Thyroid gland (tissue), 4 donors: Measurements from ENCODE around the gene REN.

Experiments
- POLR2A ChIP-seq, 2 donors: fragments of 450-650 bp; IDR thresholded peaks; one replicate each; pipeline ENCODE4 v1.6.1; 2017; ENCODE audit warnings: antibody characterized with exemption in 2 of 2, mild to moderate bottlenecking in 2 of 2, moderate library complexity in 1 of 2
- TF ChIP-seq, protein P1 (sequence below), 6 experiments: fragments of 200-600 bp in 3 of 6; fragments of 450-650 bp in 3 of 6; sonication (generic) in 3 of 6; IDR thresholded peaks; one replicate each; pipeline ENCODE4 v1.5.1; 2016 to 2019; ENCODE audit warnings: antibody characterized with exemption in 6 of 6, mild to moderate bottlenecking in 2 of 6, inconsistent platforms in 1 of 6, moderate library complexity in 1 of 6

DNA sequence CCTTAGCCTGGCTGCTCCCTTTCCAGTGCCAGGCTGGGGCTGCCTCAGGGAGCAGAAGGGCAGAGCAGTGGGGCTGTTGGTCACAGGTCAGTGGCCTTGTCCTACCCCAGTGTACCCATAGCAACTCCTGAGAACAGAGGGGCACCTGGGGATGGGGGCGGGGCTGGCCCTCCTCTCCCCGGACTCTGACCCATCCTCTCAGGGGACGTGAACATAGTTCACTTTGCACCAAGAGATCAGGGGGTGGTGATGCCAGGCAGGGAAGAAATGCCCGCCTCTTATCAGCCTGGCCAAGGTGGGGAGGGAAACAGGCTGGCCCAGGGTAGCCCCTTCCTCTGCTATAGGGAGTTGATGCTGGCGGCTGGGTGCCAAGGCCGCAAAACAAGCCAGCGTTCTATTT, 19.2 kb downstream of the REN start:
- TF ChIP-seq, protein P1, sequence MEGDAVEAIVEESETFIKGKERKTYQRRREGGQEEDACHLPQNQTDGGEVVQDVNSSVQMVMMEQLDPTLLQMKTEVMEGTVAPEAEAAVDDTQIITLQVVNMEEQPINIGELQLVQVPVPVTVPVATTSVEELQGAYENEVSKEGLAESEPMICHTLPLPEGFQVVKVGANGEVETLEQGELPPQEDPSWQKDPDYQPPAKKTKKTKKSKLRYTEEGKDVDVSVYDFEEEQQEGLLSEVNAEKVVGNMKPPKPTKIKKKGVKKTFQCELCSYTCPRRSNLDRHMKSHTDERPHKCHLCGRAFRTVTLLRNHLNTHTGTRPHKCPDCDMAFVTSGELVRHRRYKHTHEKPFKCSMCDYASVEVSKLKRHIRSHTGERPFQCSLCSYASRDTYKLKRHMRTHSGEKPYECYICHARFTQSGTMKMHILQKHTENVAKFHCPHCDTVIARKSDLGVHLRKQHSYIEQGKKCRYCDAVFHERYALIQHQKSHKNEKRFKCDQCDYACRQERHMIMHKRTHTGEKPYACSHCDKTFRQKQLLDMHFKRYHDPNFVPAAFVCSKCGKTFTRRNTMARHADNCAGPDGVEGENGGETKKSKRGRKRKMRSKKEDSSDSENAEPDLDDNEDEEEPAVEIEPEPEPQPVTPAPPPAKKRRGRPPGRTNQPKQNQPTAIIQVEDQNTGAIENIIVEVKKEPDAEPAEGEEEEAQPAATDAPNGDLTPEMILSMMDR (IDR thresholded peaks at IDR 0.05): no peak
- no peak for TF ChIP-seq POLR2A (IDR thresholded peaks at IDR 0.05)
